Stimulated activated CD4-positive, alpha-beta T cell treated with anti-CD3 and anti-CD28 coated beads, Interleukin-15, amount 100 ng/mL, for 24 hours (primary cell): ENCODE measurements around the gene EBP.
"Not testable (repeated sequence)": the region's sequence is repeated elsewhere in the genome, so short reads cannot be mapped to it uniquely, and the experiment has no call there.

ENCODE experiments used
- DNase-seq: peaks from one replicate; pipeline ENCODE4 v3.0.0-alpha.2; 2020

The EBP gene

DNA sequence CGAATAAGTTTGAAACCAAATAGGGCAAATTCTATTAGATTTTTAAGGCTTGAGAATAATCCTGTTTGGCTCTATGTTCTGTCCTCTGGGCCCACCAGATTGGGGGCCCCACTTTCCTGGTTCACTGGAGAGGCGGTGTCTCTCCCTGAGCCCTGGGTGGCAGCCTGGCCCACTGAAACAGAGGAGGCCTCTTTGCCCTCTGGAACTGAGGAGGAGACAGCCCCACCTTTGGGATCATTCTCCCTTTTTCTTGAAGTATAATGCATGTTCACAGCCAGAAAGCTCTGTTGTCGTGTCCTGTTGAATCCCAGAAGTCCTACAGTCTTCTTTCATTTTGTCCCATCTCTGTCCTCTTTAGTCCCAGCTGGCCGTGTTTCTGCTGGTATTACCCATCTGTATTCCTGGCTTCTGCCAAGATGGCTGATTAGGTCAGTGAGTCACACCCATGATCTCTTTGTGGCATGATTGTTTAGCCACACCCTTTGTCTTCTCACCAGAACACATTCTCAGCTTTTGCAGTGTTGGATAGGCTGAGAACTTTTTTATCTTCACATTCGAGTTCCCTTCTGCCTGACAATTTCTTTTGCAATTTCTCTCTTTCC is 9.9 kb downstream of the EBP start:
- no peak for DNase-seq

DNA sequence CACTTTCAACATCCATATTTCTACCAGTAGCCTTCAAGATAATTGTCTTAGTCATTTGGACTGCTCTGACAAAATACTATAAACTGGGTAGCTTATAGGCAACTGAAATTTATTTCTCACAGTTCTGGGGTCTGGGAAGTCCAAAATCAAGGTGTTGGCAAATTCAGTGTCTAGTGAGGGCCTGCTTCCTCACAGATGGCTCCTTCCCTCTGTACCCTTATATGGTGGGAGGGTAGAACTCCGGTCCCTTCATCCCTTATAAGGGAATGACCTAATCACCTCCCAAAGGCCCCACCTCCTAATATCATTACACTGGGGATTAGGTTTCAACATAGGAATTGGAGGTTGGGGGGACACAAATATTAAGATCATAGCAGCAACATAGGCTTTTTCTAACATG is 10.6 kb downstream of the EBP start:
- DNase-seq = no peak

DNA sequence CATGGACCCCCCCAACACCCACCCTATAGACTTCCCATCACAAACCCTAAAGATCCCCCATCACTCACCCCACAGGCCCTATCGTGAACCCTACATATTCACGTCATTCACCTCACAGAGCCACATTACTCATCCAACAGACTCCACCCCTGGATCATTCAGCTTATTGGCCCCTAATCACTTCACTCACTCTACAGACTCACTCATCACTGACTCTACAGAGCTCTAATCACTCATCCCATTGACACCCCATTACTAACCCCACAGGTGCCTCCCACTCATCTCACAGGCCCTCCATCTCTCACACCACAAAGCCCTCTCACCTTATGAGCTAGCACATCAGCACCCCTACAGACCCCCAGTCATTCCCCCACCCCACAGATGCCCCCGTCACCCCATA is 11.6 kb downstream of the EBP start:
- no peak for DNase-seq

DNA sequence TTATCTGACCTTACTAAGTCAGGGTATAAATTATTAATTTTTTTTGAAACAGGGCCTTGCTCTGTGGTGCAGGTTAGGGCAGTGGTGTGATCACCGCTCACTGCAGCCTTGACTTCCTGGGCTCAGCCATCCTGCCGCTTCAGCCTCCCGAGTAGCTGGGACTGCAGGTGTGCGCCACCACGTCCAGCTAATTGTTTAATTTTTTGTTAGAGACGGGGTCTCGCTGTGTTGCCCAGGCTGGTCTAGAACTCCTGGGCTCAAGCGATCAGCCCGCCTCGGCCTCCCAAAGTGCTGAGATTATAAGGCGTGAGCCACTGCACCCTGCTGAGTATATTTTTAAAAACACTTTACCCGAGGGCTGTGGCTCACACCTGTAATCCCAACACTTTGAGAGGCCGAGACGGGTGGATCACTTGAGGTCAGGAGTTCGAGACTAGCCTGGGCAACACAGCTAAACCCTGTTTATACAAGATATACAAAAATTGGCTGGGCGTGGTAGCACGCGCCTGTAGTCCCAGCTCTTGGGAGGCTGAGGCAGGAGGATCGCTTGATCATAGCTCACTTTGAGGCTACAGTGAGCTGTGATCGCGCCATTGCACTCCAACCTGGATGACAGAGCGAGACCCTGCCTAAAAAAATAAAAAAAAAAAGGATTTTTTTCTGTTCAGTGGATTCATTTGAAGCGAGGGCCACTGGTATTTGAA is 17.2 kb downstream of the EBP start:
- DNase-seq = no peak

DNA sequence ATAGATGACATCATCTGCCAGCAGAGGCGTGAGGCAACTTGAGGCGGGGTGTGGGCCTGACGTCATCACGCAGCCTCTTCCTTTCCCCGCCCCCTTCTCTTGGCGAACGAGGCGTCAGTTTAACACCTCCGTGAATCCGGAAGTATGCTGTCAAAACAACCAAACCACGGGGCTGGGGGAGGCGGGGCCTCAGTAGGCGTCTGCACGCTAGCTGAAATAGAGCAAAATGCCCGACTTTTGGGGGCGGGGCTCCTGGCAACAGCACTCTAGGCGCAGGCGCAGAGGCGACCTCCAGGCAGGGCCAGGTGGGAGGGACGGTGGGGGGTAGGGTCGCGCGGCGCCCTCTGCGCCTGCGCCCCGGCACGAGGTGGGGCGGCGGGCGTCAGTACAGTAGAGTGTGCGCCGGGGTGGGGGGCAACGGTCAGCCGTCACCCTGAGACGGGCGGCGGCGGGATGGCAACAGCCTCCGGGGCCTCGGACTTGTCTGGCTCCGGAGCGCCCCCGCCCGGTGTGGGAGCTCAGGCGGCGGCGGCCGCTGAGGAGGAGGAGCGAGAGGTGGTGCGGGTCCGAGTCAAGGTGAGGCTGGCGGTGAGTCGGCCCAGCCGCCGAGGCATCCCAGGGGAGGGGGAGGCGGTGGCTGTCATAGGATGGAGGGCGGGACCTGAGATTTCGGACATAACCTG is 17.9 kb downstream of the EBP start, which contains the start of gene TBC1D25:
Gene TBC1D25, plus strand, starts transcription at position 370 of the 683 bp plus-strand sequence. Its CDS starts 84 bp downstream, at position 454.
- DNase-seq = peak; percentile 98

DNA sequence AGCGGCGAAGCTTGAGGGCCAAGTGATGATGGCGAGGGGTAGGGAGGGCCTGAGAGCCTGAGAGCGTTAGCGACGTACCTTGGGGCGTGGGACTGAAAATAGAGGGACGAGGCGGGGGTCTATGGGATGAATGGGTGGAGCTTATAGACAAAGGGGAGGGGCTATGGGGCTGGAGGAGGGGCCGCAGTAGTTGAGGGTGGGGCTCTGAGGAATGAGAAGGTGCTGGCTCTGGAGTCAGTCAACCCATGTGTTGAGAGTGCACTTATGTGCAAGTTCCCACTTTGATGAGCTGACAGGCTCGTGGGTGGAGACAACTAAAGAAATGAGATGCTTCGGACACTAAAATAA is 18.4 kb downstream of the EBP start:
- DNase-seq = peak; percentile 61

DNA sequence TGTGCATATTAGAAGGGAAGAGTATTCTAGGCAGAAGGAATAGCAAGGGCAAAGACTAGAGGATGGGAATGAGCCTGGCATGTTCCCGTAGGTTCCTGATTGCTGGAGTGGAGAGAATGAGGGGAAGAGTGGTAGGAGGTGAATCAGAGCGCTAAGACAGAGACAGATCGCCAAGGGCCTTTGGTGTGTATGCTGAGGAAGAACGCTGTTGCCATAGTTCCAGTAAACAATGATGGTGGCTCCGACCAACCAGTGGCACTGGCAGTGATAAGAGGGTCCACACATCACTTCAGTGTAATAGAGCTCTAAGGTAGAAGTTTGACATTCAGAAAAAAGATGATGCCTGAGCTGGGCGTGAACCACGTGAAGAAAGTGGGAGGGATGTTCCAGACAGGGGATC is 18.9 kb downstream of the EBP start:
- no peak for DNase-seq

DNA sequence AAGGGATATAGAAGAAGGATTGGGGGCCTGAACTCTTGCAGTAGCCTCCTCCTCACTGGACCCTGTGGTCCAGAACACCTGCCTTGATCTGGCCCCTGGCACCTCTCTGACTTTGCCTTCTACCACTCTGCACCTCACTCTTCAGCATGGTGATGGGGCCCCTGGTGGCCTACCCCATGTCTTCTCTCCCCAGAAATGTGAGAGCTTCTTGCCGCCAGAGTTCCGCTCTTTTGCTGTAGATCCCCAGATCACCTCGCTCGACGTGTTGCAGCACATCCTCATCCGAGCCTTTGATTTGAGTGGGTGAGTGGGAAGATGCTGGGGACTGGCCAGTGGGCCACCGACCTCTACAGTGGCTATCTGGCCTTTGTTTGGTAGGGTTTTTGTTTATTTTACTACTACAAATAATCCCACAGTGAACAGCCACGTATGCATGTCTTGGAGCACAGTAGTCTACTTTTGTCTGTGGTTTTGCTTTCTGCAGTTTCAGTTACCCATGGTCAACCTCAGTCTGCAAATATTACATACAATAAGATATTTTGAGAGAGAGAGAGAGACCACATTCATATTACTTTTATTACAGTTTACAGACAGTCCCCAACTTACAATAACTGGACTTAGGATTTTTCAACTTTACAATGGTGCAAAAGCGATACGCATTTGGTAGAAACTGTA is 19.7 kb downstream of the EBP start:
- DNase-seq = no peak

DNA sequence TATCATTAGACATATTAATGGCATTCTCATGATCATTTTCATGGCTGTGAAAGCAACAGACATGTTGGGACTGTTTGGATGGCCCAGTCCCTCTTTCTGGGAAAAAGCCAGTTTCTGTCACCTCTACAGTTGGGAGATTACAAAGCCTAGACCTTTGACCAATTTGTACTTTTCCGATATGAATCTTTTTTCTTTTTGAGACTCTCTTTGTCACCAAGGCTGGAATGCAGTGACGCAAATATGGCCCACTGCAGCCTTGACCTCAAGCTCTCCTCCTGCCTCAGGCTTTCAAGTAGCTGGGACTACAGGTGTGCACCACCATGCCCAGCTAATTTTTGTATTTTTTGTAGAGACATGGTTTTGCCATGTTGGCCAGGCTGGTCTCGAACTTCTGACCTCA is 27.3 kb downstream of the EBP start:
- no peak for DNase-seq

DNA sequence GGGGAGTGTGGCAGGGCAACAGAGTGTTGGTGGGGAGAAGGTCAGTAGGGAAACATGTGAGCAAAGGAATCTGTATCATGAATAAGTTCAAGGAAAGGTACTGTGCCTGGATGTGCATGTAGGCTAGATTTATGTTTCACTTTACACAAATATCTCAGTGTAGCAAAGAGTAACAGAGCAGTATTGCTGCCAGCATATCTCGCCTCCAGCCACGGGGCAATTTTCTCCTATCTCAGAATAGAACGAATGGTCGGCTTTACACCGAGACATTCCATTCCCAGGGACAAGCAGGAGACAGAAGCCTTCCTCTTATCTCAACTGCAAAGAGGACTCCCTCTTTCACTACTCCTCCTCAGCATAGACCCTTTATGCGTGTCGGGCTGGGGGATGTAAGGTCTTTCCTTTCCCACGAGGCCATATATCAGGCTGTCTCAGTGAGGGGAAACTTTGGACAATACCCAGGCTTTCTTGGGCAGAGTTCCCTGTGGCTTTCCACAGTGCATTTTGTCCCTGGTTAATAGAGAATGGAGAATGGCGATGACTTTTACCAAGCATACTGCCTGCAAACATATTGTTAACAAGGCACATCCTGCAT is 34.2 kb downstream of the EBP start:
- DNase-seq = not testable (repeated sequence)

DNA sequence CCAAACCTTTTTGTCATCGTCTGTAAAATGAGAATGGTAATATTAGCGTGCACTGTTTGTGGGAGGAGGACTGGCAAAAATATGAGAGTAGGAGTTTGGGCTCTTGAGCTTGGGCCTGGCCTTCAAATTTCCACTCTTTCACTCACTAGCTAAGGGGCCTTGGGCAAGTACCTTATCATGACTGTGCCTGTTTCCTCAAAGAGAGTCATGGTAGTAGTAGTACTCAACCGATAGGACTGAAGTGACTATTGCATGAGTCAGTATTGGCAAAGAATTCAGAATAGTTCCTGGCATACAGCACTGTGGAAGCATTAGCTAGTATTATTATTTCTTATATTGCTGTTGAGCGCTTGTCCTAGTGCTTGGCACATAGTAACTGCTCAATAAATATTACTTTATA is 36.7 kb downstream of the EBP start:
- DNase-seq = no peak

DNA sequence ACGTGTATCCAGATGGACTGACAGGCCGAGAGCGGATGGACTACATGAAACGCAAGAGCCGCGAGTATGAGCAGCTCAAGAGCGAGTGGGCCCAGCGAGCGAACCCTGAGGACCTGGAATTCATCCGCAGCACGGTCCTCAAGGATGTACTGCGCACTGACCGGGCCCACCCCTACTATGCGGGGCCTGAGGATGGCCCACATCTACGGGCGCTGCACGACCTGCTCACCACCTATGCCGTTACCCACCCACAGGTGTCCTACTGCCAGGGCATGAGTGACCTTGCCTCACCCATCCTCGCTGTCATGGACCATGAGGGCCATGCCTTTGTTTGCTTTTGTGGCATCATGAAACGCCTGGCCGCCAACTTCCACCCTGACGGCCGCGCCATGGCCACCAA is 38.0 kb downstream of the EBP start:
- DNase-seq = no peak

DNA sequence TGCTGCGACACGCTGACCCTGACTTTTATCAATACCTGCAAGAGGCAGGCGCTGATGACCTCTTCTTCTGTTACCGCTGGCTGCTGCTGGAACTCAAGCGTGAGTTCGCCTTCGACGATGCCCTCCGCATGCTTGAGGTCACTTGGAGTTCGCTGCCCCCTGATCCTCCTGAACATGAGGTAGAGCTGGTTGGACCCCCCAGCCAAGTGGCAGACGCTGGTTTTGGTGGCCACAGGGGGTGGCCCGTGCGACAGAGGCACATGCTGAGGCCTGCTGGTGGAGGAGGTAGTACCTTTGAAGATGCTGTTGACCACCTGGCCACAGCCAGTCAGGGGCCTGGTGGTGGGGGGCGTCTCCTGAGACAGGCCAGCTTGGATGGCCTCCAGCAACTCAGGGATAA is 38.4 kb downstream of the EBP start:
- no peak for DNase-seq

DNA sequence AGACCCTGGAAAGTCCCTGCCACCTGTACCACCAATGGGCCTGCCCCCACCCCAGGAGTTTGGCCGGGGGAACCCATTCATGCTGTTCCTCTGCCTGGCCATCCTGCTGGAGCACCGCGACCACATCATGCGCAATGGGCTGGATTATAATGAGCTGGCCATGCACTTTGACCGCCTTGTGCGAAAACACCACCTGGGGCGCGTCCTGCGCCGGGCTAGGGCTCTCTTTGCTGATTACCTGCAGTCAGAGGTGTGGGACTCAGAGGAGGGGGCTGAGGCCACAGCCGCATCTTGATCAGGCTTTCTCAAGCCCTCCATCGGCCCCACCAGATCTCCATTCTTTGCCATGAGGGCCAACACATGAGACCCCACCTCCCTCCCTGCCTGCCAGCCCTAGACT is 39.1 kb downstream of the EBP start:
- no peak for DNase-seq

DNA sequence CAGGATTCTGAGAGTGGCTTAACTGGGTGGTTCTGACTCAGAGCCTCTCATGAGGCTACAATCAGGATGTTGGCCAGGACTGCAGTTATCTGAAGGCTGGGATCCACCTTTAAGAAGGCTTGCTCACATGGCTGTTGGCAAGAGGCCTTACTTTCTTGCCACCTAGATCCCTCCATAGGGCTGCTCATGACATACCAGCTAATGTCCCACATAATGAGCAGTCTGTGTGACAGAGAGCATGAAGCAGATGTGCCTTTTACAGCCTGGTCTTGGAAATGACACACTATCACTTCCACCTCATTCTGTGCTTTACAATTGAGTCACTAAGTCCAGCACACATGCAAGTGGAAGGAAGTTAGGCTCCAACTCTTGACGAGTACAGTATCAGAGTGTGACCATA is 48.4 kb downstream of the EBP start:
- DNase-seq = no peak

DNA sequence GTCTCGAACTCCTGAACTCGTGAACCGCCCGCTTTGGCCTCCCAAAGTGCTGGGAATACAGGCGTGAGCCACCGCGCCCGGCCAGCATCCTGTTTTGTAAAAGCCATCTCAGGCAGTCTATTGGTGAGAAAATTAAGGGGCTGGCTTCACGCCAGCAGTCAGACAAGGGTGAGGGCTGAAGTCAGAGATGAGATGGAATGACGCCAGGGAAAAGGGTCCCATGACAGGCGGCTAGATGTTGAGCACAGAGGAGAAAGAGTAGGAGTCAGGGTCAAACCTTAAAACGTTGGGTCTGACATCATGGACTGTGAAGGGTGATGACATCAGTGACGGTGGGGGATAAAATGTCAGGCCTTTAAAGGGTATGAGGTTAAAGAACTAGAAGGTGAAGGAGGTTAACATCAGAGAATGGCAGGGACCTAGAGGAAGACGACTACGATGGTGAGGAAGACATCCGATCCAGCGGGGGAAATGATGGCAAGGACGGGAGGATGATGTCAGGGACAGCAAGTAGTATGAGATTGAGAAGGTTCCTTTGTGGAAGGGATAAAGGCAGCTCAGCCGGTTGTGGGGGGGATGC is 52.2 kb downstream of the EBP start:
- DNase-seq = no peak

DNA sequence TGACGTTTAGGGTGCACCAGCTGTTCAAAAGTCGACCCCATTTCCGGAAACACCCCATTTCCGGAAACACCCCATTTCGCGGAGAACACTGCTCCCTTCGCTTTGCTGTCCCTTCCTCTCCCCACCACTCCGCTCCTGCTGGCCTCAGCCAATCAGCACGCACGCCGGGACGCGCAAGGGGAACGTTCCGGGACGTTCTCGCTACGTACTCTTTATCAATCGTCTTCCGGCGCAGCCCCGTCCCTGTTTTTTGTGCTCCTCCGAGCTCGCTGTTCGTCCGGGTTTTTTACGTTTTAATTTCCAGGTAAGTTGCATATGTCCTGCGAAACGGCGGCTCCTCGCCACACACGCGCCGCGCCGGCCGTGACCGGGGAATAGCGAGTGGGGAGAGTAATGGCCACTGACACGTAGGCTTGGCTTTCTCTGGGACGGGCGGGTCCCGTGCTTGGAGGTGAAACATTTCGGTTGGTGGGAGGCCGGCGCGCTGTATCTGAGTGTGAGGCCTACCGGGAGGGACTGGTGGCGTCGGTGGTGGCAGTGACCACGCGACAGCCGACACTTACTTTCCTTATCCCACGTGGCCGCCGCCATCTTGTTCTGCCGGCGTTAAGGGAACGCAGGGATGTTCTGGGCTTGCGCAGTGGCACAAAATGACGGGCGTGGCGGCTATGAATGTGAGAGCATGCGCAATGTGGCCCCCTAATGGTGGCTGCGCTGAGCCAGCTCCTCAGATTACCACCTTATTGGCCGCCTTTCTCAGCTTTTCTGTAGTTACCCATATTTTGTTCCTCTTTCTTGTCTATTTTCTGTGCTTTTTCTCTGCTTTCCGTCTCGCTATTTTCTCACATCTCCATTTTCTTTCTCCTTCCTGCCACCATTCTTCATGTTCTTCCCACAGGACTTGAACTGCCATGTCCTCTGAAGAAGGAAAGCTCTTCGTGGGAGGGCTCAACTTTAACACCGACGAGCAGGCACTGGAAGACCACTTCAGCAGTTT is 53.0 kb downstream of the EBP start, which contains the start of gene RBM3:
Gene RBM3, plus strand, starts transcription at position 215 of the 997 bp plus-strand sequence. Its CDS starts 697 bp downstream, at position 912.
- peak; percentile 92 for DNase-seq

DNA sequence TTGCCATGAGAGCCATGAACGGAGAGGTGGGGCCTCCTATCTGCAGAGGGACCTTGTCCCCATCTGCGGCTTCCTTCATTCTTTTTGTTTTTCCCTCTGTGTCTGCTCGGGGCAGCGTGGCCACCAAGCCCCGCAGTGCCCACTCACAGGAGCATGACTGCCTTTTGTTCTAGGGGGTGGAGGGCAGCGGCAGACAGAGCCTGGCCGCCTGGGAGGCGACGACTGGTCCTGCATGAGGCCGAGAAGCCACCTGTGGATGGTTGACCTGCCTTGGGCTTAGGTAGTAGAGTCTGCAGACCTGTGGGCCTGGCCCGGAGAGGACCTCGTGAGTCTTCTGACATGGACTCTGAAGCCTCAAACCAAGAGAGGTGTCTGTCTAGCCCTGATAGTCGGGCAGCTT is 54.0 kb downstream of the EBP start:
- DNase-seq = no peak

DNA sequence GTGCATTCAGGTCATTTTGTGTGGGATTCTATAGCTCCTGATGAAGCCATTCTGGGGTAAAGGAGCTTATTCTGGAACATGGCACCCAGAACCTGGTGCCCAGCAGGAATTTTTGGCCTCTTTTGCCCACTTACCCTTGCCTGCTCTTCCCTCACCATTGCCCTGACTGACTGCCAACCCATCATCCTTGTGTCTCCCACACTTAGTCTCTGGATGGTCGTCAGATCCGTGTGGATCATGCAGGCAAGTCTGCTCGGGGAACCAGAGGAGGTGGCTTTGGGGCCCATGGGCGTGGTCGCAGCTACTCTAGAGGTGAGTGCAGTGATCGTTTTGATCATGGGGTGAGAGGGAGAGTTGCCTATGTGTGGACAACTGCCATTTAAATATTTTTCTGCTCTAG is 54.5 kb downstream of the EBP start:
- DNase-seq = no peak
